Ovary (tissue), 3 donors: ENCODE measurements around the gene MYH4.

Experiments used
- POLR2A ChIP-seq: fragments of 450-650 bp; IDR thresholded peaks from one replicate; pipeline ENCODE4 v1.6.1; 2017; ENCODE audit warnings: antibody characterized with exemption, mild to moderate bottlenecking, moderate library complexity
- TF ChIP-seq, protein P1 (sequence below), 3 donors: fragments of 450-650 bp in 2 of 3; fragments of 200-600 bp in 1 of 3; IDR thresholded peaks; one replicate each; pipeline versions ENCODE4 v1.5.1 to v1.8.0; 2016 to 2022; ENCODE audit warnings: antibody characterized with exemption in 3 of 3, mild to moderate bottlenecking in 1 of 3
- donor health status: DM: no; HTN: no; CAD: no.

DNA sequence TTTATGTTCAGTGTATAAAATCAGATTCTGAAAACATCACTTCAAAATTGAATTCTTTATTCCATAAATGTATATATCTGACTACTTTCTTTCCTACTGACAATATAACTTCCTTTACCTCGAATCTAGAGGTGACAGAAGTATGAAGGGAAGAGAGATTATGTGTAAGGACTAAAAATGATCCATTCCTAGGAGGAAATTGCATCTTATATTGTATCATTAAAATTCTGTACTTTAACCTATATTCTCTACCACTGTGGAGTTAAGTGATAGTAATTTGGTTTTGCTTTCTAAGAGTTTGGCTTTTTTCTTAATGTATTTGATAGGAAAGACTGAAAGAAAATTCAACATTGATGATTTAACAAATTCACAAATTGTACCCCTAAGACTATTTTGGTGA is 11.4 kb downstream of the MYH4 start:
- TF ChIP-seq, protein P1, sequence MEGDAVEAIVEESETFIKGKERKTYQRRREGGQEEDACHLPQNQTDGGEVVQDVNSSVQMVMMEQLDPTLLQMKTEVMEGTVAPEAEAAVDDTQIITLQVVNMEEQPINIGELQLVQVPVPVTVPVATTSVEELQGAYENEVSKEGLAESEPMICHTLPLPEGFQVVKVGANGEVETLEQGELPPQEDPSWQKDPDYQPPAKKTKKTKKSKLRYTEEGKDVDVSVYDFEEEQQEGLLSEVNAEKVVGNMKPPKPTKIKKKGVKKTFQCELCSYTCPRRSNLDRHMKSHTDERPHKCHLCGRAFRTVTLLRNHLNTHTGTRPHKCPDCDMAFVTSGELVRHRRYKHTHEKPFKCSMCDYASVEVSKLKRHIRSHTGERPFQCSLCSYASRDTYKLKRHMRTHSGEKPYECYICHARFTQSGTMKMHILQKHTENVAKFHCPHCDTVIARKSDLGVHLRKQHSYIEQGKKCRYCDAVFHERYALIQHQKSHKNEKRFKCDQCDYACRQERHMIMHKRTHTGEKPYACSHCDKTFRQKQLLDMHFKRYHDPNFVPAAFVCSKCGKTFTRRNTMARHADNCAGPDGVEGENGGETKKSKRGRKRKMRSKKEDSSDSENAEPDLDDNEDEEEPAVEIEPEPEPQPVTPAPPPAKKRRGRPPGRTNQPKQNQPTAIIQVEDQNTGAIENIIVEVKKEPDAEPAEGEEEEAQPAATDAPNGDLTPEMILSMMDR (IDR thresholded peaks at IDR 0.05), result no peak
- no peak for TF ChIP-seq POLR2A
